MM.1S (cell line): ENCODE measurements around the gene TBC1D14.

ENCODE experiments used
- DNase-seq: peaks from one replicate; pipeline ENCODE4 v3.0.0-alpha.2; 2015
- H2AFZ ChIP-seq: fragments of 300-600 bp; sonication (generic); 2 replicates; pipeline ENCODE4 v1.6.0; 2016; ENCODE audit warnings: antibody characterized with exemption, low read length
- H3F3A ChIP-seq: fragments of 300-600 bp; sonication (generic); 2 replicates; pipeline ENCODE4 v1.6.1; 2016; ENCODE audit warnings: mild to moderate bottlenecking, antibody characterized with exemption, low read length, moderate library complexity, mixed read lengths; ENCODE audit not compliant: insufficient read depth
- H3K27ac ChIP-seq: fragments of 300-600 bp; sonication (generic); 2 replicates; pipeline ENCODE4 v1.5.1; 2016; ENCODE audit warnings: mild to moderate bottlenecking, low read length
- H3K27me3 ChIP-seq: fragments of 300-600 bp; sonication (generic); replicated peaks from 2 replicates; pipeline ENCODE4 v1.6.0; 2016; ENCODE audit warnings: low read length; ENCODE audit not compliant: insufficient read depth
- H3K36me3 ChIP-seq: fragments of 300-600 bp; sonication (generic); replicated peaks from 2 replicates; pipeline ENCODE4 v1.6.1; 2016; ENCODE audit warnings: mild to moderate bottlenecking, low read length, mixed read lengths; ENCODE audit not compliant: insufficient read depth
- H3K4me1 ChIP-seq: fragments of 300-600 bp; sonication (generic); 2 replicates; pipeline ENCODE4 v1.6.1; 2016; ENCODE audit warnings: low read length, mixed read lengths
- H3K4me2 ChIP-seq: fragments of 300-600 bp; sonication (generic); 2 replicates; pipeline ENCODE4 v1.6.0; 2016; ENCODE audit warnings: low read depth, low read length
- H3K4me3 ChIP-seq: fragments of 300-600 bp; sonication (generic); 2 replicates; pipeline ENCODE4 v1.5.1; 2016; ENCODE audit warnings: low read length, mixed read lengths
- H3K79me2 ChIP-seq: fragments of 300-600 bp; sonication (generic); 2 replicates; pipeline ENCODE4 v1.6.1; 2016; ENCODE audit warnings: mixed run types, low read length, mixed read lengths
- H3K9ac ChIP-seq: fragments of 300-600 bp; sonication (generic); 2 replicates; pipeline ENCODE4 v1.6.1; 2016; ENCODE audit warnings: low read length, mixed read lengths
- H3K9me2 ChIP-seq: fragments of 300-600 bp; sonication (generic); replicated peaks from 2 replicates; pipeline ENCODE4 v1.6.1; 2016; ENCODE audit warnings: mild to moderate bottlenecking, low read length, mixed read lengths; ENCODE audit not compliant: insufficient read depth
- H3K9me3 ChIP-seq: fragments of 300-600 bp; sonication (generic); replicated peaks from 2 replicates; pipeline ENCODE4 v1.6.1; 2016; ENCODE audit warnings: mild to moderate bottlenecking, low read length, mixed read lengths; ENCODE audit not compliant: insufficient read depth
- H4K20me1 ChIP-seq: fragments of 300-600 bp; sonication (generic); 2 replicates; pipeline ENCODE4 v1.6.1; 2016; ENCODE audit warnings: mild to moderate bottlenecking, low read length, moderate library complexity, mixed read lengths; ENCODE audit not compliant: insufficient read depth
- EZH2 ChIP-seq: fragments of 300-600 bp; sonication (generic); optimal IDR thresholded peaks from 2 replicates; pipeline ENCODE3; 2017; ENCODE audit warnings: low read depth, mild to moderate bottlenecking, antibody characterized with exemption, low read length, mixed read lengths
- EZH2phosphoT487 ChIP-seq: fragments of 300-600 bp; sonication (generic); IDR thresholded peaks from 2 replicates; pipeline ENCODE4 v1.6.1; 2018; ENCODE audit warnings: antibody characterized with exemption, low read length
- TF ChIP-seq, protein P1 (sequence below): fragments of 300-600 bp; sonication (generic); IDR thresholded peaks from 2 replicates; pipeline ENCODE4 v1.5.1; 2016; ENCODE audit warnings: antibody characterized with exemption, low read length, mixed read lengths

Gene TBC1D14

DNA sequence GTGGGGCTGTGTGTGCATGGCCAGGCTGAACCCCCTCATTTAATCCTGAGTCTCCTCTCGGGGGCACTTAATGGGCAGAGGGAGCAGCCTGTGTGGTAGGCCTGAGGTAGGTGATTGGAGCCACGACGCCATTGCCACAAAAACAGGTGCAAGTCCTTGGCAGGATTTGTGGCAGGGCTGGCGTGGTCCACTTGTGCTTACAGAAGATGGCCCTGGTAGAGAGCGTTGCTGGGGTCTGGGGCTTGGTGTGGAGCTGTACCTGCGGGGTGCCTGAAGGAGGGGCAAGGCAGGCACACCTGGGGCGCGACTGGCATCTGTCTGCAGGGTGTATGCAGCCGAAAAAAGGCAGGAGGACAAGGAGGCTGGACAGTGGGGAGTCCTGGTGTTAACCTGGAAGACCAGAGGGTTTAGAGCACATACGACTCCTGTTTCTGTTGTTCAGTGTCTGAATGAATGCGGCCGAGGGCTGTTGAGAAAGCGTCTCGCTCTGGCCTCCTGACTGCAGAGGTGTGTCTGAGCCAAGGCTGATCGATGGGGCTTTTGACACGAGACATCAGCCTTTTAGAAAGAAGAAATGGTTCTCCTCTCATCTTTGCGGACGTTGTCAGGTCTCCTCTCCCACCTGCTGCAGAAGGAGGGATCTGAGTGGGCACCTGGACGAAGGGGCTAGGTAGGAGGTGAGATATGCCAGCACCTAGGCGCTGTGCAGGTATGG, 52.0 kb downstream of the TBC1D14 start:
- H3K4me2 ChIP-seq = no peak overlapping the region
- H3K4me3 ChIP-seq = no peak overlapping the region

DNA sequence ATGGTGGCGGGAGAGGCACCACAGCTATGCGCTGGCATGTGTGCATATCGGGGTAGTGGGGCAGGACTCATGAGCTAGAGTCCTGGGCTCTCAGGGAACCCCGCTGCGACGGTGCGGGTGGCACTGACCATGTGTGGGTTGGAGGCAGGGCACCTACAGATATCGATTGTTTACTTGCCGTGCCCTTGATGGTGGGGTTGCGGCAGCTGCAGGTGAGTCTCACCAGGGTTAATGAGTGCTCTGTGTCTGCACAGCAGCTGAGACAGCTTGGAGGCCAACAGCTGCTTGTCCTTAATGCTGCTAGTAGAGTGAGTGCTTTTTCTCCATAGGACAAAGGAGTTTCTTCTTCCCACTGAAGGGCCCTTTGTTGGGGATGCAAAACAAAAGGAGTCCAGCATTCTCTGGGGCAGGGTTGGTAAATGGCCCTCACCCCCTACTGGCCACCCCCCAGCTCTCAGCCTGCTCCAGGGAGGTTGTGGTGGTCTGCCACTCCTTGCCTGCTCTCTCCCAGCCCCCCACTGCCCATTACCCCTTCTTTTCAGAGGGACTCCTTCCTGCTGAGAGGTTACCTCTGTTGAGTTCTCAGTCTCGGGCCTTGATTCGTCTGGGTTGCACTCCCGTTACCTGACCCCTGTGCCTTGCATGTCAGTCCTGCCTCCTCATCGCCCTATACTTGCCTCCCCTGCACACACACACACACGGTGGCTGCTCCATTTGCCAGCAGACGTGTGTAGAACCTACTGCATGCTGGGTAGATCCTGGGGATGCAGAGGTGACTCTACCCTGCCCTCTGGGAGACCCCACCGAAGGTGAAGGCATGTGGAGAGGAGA, 52.8 kb downstream of the TBC1D14 start:
- 0 out of 2 replicates have a peak, but pooled peaks cover 4% of the 10 kb centered on the region for H3K79me2 ChIP-seq
- H3K4me2 ChIP-seq = no peak overlapping the region
- 0 out of 2 replicates have a peak, but pooled peaks cover 5% of the 10 kb centered on the region for H3K27me3 ChIP-seq
- DNase-seq = no peak
- H3K4me3 ChIP-seq = no peak overlapping the region
- H3K36me3 ChIP-seq = no peaks in the 10 kb centered on the region
- no peak overlapping the region for H3K9ac ChIP-seq
- TF ChIP-seq, protein P1, sequence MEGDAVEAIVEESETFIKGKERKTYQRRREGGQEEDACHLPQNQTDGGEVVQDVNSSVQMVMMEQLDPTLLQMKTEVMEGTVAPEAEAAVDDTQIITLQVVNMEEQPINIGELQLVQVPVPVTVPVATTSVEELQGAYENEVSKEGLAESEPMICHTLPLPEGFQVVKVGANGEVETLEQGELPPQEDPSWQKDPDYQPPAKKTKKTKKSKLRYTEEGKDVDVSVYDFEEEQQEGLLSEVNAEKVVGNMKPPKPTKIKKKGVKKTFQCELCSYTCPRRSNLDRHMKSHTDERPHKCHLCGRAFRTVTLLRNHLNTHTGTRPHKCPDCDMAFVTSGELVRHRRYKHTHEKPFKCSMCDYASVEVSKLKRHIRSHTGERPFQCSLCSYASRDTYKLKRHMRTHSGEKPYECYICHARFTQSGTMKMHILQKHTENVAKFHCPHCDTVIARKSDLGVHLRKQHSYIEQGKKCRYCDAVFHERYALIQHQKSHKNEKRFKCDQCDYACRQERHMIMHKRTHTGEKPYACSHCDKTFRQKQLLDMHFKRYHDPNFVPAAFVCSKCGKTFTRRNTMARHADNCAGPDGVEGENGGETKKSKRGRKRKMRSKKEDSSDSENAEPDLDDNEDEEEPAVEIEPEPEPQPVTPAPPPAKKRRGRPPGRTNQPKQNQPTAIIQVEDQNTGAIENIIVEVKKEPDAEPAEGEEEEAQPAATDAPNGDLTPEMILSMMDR = no peak
- TF ChIP-seq EZH2 = no peak
- TF ChIP-seq EZH2phosphoT487 = no peak
- H3K27ac ChIP-seq = no peak overlapping the region
- H2AFZ ChIP-seq = no peak overlapping the region
- no peaks in the 10 kb centered on the region for H4K20me1 ChIP-seq
- H3K9me2 ChIP-seq = no peaks in the 10 kb centered on the region
- peaks cover 10% of the 10 kb centered on the region; the same call in 1 of the 2 replicates for H3K4me1 ChIP-seq
- peaks cover 3% of the 10 kb centered on the region; the same call in 1 of the 2 replicates for H3F3A ChIP-seq
- no peaks in the 10 kb centered on the region for H3K9me3 ChIP-seq

More for the DNA sequence above, 52.0 kb downstream of the TBC1D14 start:
- Histone ChIP-seq H3K4me1 (peaks cover 10% of the 10 kb centered on the region; the same call in 1 of the 2 replicates), H3K79me2 (0 out of 2 replicates have a peak, but pooled peaks cover 4% of the 10 kb centered on the region), H3K27me3 (0 out of 2 replicates have a peak, but pooled peaks cover 5% of the 10 kb centered on the region), H3K36me3 (no peaks in the 10 kb centered on the region), H3K9me3 (no peaks in the 10 kb centered on the region), H2AFZ (no peak overlapping the region), H3K27ac (no peak overlapping the region), H3F3A (peaks cover 3% of the 10 kb centered on the region; the same call in 1 of the 2 replicates), H3K9ac (no peak overlapping the region), H3K9me2 (no peaks in the 10 kb centered on the region), H4K20me1 (no peaks in the 10 kb centered on the region)
- TF ChIP-seq EZH2 = no peak
- TF ChIP-seq, protein P1 = no peak
- TF ChIP-seq EZH2phosphoT487 = no peak
- DNase-seq = no peak

DNA sequence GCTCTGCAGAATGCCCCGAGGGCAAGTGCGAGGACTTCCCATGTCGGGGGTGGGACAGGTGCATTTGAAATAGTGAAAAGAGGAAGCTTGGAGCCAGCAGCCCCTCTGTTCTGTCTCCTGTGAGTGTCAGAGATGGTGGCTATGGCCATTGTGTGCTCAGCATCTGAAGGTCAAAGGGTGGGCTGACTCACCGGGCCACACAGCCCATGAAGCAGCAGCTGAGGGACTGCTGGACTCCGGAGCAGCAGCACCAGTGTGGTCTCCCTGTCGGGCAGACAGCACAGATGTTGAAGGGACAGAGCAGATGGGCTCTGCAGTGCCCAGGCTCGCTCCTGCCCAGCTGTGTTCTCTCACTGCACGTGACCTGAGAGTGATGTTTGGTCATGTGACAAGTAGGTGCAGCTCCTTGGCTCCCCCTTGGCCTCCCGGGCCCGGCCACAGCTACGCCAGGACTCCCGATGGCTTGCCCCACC, 53.5 kb downstream of the TBC1D14 start:
- no peaks in the 10 kb centered on the region for H3K9me3 ChIP-seq
- no peak overlapping the region for H2AFZ ChIP-seq
- no peaks in the 10 kb centered on the region for H3K36me3 ChIP-seq
- no peak overlapping the region for H3K27ac ChIP-seq
- H3K79me2 ChIP-seq = 0 out of 2 replicates have a peak, but pooled peaks cover 4% of the 10 kb centered on the region
- H3K27me3 ChIP-seq = 0 out of 2 replicates have a peak, but pooled peaks cover 5% of the 10 kb centered on the region
- peaks cover 10% of the 10 kb centered on the region; the same call in 1 of the 2 replicates for H3K4me1 ChIP-seq
- no peak for DNase-seq
- TF ChIP-seq EZH2phosphoT487 = no peak
- no peak for TF ChIP-seq EZH2
- TF ChIP-seq, protein P1 = no peak
- no peak overlapping the region for H3K4me3 ChIP-seq
- no peak overlapping the region for H3K4me2 ChIP-seq
- H4K20me1 ChIP-seq = no peaks in the 10 kb centered on the region
- H3F3A ChIP-seq = peaks cover 3% of the 10 kb centered on the region; the same call in 1 of the 2 replicates
- no peak overlapping the region for H3K9ac ChIP-seq
- no peaks in the 10 kb centered on the region for H3K9me2 ChIP-seq
